SJCRH30 (cell line): ENCODE results near the gene ZNF683. TPM values are rescaled to one million over a fixed set of nuclear protein-coding genes. Genes with fewer than 3 reads are reported as not detected.
"Not testable (repeated sequence)": the region's sequence is repeated elsewhere in the genome, so short reads cannot be mapped to it uniquely, and the experiment has no call there.

Source experiments
- DNase-seq, 2 experiments: peaks; one replicate each; pipeline ENCODE4 v3.0.0-alpha.2; 2015 to 2020
- H3K27ac ChIP-seq: fragments of 250-450 bp; sonication (Bioruptor Pico); 2 replicates; pipeline ENCODE4 v1.5.1; 2020; ENCODE audit warnings: mild to moderate bottlenecking, moderate library complexity
- H3K27me3 ChIP-seq: fragments of 250-450 bp; sonication (Bioruptor Pico); 2 replicates; pipeline ENCODE4 v1.5.1; 2020; ENCODE audit warnings: mild to moderate bottlenecking, moderate library complexity
- H3K36me3 ChIP-seq: fragments of 250-450 bp; sonication (Bioruptor Pico); 2 replicates; pipeline ENCODE4 v1.5.1; 2020; ENCODE audit warnings: mild to moderate bottlenecking, moderate library complexity
- H3K4me1 ChIP-seq: fragments of 250-450 bp; sonication (Bioruptor Pico); 2 replicates; pipeline ENCODE4 v1.5.1; 2020; ENCODE audit warnings: mild to moderate bottlenecking, moderate library complexity
- H3K4me3 ChIP-seq: fragments of 250-450 bp; sonication (Bioruptor Pico); 2 replicates; pipeline ENCODE4 v1.5.1; 2020; ENCODE audit warnings: mild to moderate bottlenecking, moderate library complexity
- H3K9me3 ChIP-seq: fragments of 250-450 bp; sonication (Bioruptor Pico); replicated peaks from 2 replicates; pipeline ENCODE4 v1.5.1; 2020; ENCODE audit warnings: mild to moderate bottlenecking, moderate library complexity
- total RNA-seq: library from RNA; depleted of rRNA; stranded (reverse); fragments of >200 nt; shearing (Covaris generic); gene quantifications from 2 replicates; pipeline ENCODE4 v1.2.3, GENCODE V29; 2014; rRNA removed

The ZNF683 gene
- not detected in 2 replicates for total RNA-seq

DNA sequence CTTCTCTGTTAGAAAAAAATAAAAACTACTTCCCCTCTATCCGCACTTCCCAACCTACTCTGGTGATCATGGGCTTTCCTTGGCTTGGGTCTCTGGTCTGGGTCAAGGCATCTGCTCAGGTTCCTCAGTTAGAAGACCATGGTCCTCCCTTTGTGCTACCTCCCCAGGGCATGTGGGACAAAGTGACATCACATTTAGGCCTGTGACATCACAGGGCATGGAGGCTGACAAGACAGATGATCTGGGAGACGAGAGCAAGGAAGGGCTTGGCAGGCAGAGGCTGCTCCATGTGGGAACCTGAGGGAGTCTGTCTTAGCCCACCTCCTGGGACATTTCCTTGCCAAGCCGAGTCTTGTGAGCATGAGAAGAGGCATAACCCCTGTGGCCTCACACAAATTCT lies at the start of gene ZNF683:
ZNF683 (minus strand) TSS at position 140 of the 400 bp plus-strand sequence. CDS start 4,179 bp downstream, outside the sequence.
- not testable (repeated sequence) for H3K4me1 ChIP-seq, H3K27me3 ChIP-seq, DNase-seq, H3K36me3 ChIP-seq, H3K4me3 ChIP-seq, H3K27ac ChIP-seq, H3K9me3 ChIP-seq

- no peak for DNase-seq
- Histone ChIP-seq H3K27ac (no peak overlapping the region), H3K4me1 (peaks cover 12% of the 10 kb centered on the region; the same call in 1 of the 2 replicates), H3K27me3 (peaks cover 8% of the 10 kb centered on the region), H3K36me3 (no peaks in the 10 kb centered on the region), H3K9me3 (no peaks in the 10 kb centered on the region), H3K4me3 (no peak overlapping the region)
Observed at GRCh38 chr1:26419494-26419893, 46.9 kb upstream of the ZNF683 start.

GRCh38 chr1:26418865-26419349 lies 46.4 kb upstream of the ZNF683 start:
- Histone ChIP-seq H3K4me1 (peaks cover 12% of the 10 kb centered on the region; the same call in 1 of the 2 replicates), H3K27me3 (peaks cover 11% of the 10 kb centered on the region), H3K27ac (no peak overlapping the region), H3K4me3 (no peak overlapping the region), H3K9me3 (no peaks in the 10 kb centered on the region), H3K36me3 (no peaks in the 10 kb centered on the region)
- peak in 1 of 2 experiments; percentile 36 for DNase-seq

DNA sequence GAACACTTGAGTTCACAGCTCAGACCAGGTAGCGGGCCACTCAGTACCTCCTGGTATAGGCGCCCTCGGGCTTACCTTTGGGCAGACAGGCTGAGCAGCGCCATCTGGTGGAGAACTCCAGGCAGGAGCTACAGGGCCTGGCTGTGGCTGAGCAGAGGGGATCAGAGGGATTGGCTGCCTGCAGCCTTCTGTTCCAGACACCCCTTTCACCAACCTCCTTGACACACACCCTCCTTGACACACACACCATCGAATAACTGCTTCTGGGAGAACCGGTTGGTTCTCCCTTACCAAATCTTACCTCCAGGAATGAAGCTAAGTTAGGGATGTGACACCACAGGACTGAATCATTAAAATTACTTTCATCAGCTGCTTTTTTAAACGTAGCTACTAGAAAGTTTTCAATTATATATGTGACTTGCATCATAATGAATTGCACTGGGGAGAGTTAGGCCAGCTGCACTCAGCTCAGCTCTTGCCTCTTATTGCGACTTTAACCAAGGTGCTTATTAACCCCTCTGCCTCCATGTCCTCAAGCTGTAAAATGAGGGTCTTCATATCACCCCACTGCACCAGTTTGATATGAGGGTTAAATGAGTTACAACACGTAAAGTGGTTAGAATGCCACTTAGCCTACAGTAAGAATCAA lies 44.7 kb upstream of the ZNF683 start:
- peaks cover 14% of the 10 kb centered on the region; the same call in 1 of the 2 replicates for H3K4me1 ChIP-seq
- H3K36me3 ChIP-seq: no peaks in the 10 kb centered on the region
- H3K9me3 ChIP-seq: no peaks in the 10 kb centered on the region
- DNase-seq: peak; percentile 77 to 85
- H3K4me3 ChIP-seq: no peak overlapping the region
- H3K27ac ChIP-seq: no peak overlapping the region
- peaks cover 17% of the 10 kb centered on the region for H3K27me3 ChIP-seq

- Histone ChIP-seq H3K27me3 (peaks cover 12% of the 10 kb centered on the region), H3K36me3 (no peaks in the 10 kb centered on the region)
- no peak for DNase-seq
Observed at GRCh38 chr1:26413031-26413430, 40.5 kb upstream of the ZNF683 start.

GRCh38 chr1:26412180-26412840 lies 39.8 kb upstream of the ZNF683 start:
- DNase-seq: no peak
- no peaks in the 10 kb centered on the region for H3K36me3 ChIP-seq
- H3K27ac ChIP-seq: no peak overlapping the region
- H3K9me3 ChIP-seq: no peaks in the 10 kb centered on the region
- peaks cover 12% of the 10 kb centered on the region for H3K27me3 ChIP-seq
- H3K4me3 ChIP-seq: no peak overlapping the region
- H3K4me1 ChIP-seq: 0 out of 2 replicates have a peak, but pooled peaks cover 4% of the 10 kb centered on the region

More at GRCh38 chr1:26413031-26413430, 40.5 kb upstream of the ZNF683 start:
- Histone ChIP-seq H3K4me1 (0 out of 2 replicates have a peak, but pooled peaks cover 7% of the 10 kb centered on the region), H3K9me3 (no peaks in the 10 kb centered on the region), H3K4me3 (no peak overlapping the region), H3K27ac (no peak overlapping the region)

- Histone ChIP-seq H3K4me1 (peaks cover 2% of the 10 kb centered on the region; the same call in 1 of the 2 replicates), H3K36me3 (no peaks in the 10 kb centered on the region), H3K27ac (no peak overlapping the region), H3K27me3 (peaks cover 12% of the 10 kb centered on the region), H3K4me3 (no peak overlapping the region), H3K9me3 (no peaks in the 10 kb centered on the region)
- no peak for DNase-seq
Observed at GRCh38 chr1:26411624-26412074, 39.1 kb upstream of the ZNF683 start.

GRCh38 chr1:26410706-26411623 lies 38.4 kb upstream of the ZNF683 start, which contains the start of gene LIN28A:
LIN28A (plus strand) TSS chr1:26410817; CDS start chr1:26410892, 75 bp downstream.
- Histone ChIP-seq H3K27me3 (peaks cover 12% of the 10 kb centered on the region), H3K4me1 (peaks cover 4% of the 10 kb centered on the region; the same call in 1 of the 2 replicates), H3K4me3 (no peak within 1 kb of the TSS), H3K36me3 (no peaks in the 10 kb centered on the region), H3K9me3 (no peaks in the 10 kb centered on the region), H3K27ac (no peak within 1 kb of the TSS)
- DNase-seq: no peak

DNA sequence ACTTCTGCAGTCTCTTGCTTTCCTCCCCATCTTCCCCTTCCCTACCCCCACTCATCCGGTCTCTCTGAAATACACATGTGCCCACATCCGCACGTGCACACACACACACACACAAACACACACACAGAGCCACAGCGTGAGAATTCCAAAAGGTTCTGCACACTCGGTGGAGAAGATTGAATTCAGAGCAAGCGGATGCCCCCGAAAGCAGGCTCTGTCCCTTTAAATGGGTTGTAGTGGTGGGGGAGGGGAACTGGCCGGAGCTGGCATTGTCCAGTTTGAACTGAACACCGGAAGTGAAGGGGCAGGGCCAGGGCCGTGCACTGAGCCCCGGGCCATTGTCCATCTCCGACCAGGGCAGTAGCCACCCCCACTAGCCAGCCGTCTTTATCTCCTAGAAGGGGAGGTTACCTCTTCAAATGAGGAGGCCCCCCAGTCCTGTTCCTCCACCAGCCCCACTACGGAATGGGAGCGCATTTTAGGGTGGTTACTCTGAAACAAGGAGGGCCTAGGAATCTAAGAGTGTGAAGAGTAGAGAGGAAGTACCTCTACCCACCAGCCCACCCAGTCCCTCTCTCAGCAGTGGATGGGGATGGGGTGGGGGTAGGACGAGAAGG lies 36.7 kb upstream of the ZNF683 start:
- no peak overlapping the region for H3K27ac ChIP-seq
- no peak for DNase-seq

DNA sequence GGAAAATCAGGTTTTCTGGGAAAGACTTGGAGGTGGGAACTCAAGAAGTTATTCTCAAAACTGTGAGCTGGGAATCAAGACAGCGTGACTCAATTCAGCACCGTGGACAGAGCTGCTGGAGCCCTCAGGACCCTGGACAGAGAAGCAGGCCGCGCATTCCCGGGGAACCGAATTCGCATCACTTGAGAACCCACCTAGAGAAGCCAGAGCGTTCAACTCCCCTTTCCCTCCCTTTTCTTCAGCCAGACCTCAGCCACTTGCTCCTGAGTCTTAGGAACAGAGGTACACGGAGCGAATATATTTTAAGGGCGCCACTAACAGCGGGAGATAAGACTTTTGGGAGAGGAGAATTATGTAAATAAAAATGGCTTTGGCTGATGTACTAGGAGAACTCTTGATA lies 36.1 kb upstream of the ZNF683 start:
- H3K4me1 ChIP-seq: peaks cover 22% of the 10 kb centered on the region
- no peak overlapping the region for H3K4me3 ChIP-seq
- peak; percentile 71 to 89 for DNase-seq
- H3K27me3 ChIP-seq: peaks cover 6% of the 10 kb centered on the region; the same call in 1 of the 2 replicates
- no peaks in the 10 kb centered on the region for H3K9me3 ChIP-seq
- no peaks in the 10 kb centered on the region for H3K36me3 ChIP-seq
- H3K27ac ChIP-seq: no peak overlapping the region

More for the DNA sequence above, 36.7 kb upstream of the ZNF683 start:
- Histone ChIP-seq H3K4me1 (peaks cover 17% of the 10 kb centered on the region), H3K36me3 (no peaks in the 10 kb centered on the region), H3K9me3 (no peaks in the 10 kb centered on the region), H3K27me3 (peaks cover 7% of the 10 kb centered on the region), H3K4me3 (no peak overlapping the region)

GRCh38 chr1:26405281-26405915 lies 32.8 kb upstream of the ZNF683 start:
- Histone ChIP-seq H3K4me3 (no peak overlapping the region), H3K36me3 (no peaks in the 10 kb centered on the region)

GRCh38 chr1:26404641-26405040 lies 32.1 kb upstream of the ZNF683 start:
- Histone ChIP-seq H3K27me3 (no peaks in the 10 kb centered on the region), H3K4me1 (peaks cover 23% of the 10 kb centered on the region), H3K9me3 (no peaks in the 10 kb centered on the region), H3K27ac (0 out of 2 replicates have a peak overlapping the region, but pooled peaks have one; percentile 51), H3K36me3 (no peaks in the 10 kb centered on the region), H3K4me3 (no peak overlapping the region)
- no peak for DNase-seq

More at GRCh38 chr1:26405281-26405915, 32.8 kb upstream of the ZNF683 start:
- Histone ChIP-seq H3K4me1 (peaks cover 23% of the 10 kb centered on the region), H3K27me3 (no peaks in the 10 kb centered on the region), H3K27ac (peak overlapping the region; percentile 51), H3K9me3 (no peaks in the 10 kb centered on the region)
- peak; percentile 80 to 82 for DNase-seq

GRCh38 chr1:26403656-26404055 lies 31.1 kb upstream of the ZNF683 start:
- Histone ChIP-seq H3K36me3 (no peaks in the 10 kb centered on the region), H3K4me1 (peaks cover 23% of the 10 kb centered on the region), H3K4me3 (no peak overlapping the region), H3K9me3 (no peaks in the 10 kb centered on the region), H3K27me3 (no peaks in the 10 kb centered on the region), H3K27ac (no peak overlapping the region)
- peak in 1 of 2 experiments; percentile 15 for DNase-seq
